ENCODE data around the gene TACR2.

TACR2 gene

DNA sequence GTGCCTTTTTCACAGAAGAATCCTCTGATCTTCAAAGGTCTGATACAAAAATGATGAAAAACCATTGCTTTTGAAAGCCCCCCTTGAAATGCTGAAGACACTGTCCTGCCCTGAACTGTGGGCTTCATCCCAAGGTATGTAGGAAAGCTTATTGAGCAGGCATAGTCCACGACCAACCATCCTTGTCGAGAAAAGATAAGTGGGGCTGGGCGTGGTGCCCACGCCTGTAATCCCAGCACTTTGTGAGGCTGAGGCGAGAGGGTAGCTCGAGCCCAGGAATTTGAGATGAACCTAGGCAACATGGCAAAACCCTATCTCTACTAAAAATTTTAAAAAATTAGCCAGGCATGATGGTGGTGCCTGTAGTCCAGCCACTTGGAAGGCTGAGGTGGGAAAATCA is 25.6 kb downstream of the TACR2 start:
- Histone ChIP-seq H3K9ac (ENCODE audit: low read depth in 1 of 2, low read length in 2 of 2) (no peak overlapping the region), H3K27me3 (ENCODE audit: control insufficient read depth in 1 of 2, insufficient read depth in 2 of 2, low read length in 2 of 2) (no peaks in the 10 kb centered on the region), H3K4me1 (ENCODE audit: control insufficient read depth in 1 of 2, insufficient read depth in 2 of 2, low read length in 2 of 2) (no peaks in the 10 kb centered on the region), H3K36me3 (ENCODE audit: control insufficient read depth in 1 of 2, insufficient read depth in 2 of 2, low read length in 2 of 2) (peaks cover 6 to 27% of the 10 kb centered on the region in 2 donors), H3K4me3 (ENCODE audit: low read depth in 1 of 2, low read length in 2 of 2) (no peak overlapping the region), H3K9me3 (ENCODE audit: control insufficient read depth in 1 of 2, low read length in 2 of 2) (no peaks in the 10 kb centered on the region), H3K27ac (ENCODE audit: low read depth, low read length) (no peak overlapping the region)

DNA sequence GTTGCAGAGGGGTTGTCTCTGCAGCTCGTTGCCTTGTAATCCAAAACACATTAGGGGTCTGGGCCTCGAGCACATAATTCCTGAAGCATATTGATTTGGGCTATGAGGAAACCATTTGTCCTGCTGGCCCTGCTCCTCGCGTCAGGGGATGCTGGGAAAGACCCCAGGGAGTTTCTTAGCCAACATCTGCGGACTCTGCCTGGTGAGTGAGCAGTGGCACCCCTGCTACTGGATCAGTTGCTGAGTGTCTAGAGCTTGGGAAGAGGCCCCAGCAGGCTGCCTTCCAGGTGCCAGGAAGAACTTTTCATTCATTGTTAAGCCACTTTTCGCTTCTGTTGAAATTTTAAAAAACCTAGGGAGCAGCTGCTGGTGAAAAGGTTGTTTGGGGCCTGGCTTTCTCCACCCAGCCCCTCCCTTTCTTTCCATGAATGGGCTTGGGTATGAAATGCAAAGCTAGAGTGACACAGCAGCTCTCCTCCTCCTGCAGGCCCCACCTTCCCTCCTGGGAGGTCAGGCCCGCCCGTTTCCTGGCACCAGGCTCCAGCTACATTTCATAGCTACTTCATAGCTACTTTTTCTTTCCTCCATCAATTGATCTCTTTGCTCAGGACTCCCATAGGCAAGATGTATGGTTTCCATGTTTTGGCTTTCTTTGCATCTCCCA is 26.8 kb downstream of the TACR2 start:
- Histone ChIP-seq H3K4me3 (ENCODE audit: low read depth in 1 of 2, low read length in 2 of 2) (no peak overlapping the region), H3K9ac (ENCODE audit: low read depth in 1 of 2, low read length in 2 of 2) (no peak overlapping the region), H3K9me3 (ENCODE audit: control insufficient read depth in 1 of 2, low read length in 2 of 2) (no peaks in the 10 kb centered on the region), H3K27me3 (ENCODE audit: control insufficient read depth in 1 of 2, insufficient read depth in 2 of 2, low read length in 2 of 2) (no peaks in the 10 kb centered on the region), H3K27ac (ENCODE audit: low read depth, low read length) (no peak overlapping the region), H3K4me1 (ENCODE audit: control insufficient read depth in 1 of 2, insufficient read depth in 2 of 2, low read length in 2 of 2) (no peaks in the 10 kb centered on the region), H3K36me3 (ENCODE audit: control insufficient read depth in 1 of 2, insufficient read depth in 2 of 2, low read length in 2 of 2) (peaks cover 11 to 32% of the 10 kb centered on the region in 2 donors)

DNA sequence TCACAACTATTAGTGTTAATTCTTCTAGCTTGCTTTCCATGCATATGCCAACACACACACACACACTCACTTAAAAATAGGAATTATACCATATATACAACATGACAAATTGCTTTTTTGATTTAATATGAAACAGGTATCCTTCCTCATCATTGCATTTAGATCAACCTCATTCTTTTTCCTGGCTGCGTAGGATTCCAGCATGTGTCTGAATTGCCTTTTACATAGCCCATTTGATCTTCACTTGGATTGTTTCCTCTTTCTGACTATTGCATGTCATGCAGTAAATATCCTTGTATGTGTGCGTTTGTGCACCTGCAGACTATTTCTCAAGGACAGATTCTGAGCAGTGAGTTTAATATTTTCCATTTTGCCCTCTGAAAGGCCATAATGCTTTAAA is 28.2 kb downstream of the TACR2 start:
- peaks cover 22 to 39% of the 10 kb centered on the region in 2 donors for H3K36me3 ChIP-seq (ENCODE audit: control insufficient read depth in 1 of 2, insufficient read depth in 2 of 2, low read length in 2 of 2)

DNA sequence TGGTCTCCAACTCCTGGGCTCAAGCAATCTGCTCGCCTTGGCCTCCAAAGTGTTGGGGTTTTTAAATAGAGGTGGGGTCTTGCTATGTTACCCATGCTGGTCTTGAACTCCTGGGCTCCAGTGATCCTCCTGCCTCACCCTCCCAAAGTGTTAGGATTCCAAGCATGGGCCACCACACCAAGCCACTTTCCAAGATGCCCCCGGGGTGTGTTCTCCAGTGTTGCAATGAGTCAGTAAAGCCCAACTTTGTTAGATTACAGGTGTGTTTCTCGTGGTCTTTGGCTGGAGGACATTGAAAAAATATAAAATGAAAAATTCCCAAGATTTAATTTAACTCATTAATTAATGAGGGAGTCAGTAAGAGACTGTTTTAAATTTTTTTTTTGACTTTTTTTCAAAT is 29.2 kb downstream of the TACR2 start:
- Histone ChIP-seq H3K27ac (ENCODE audit: low read depth, low read length) (no peak overlapping the region), H3K4me1 (ENCODE audit: control insufficient read depth in 1 of 2, insufficient read depth in 2 of 2, low read length in 2 of 2) (no peaks in the 10 kb centered on the region), H3K36me3 (ENCODE audit: control insufficient read depth in 1 of 2, insufficient read depth in 2 of 2, low read length in 2 of 2) (peaks cover 22 to 43% of the 10 kb centered on the region in 2 donors)

More for the DNA sequence above, 28.2 kb downstream of the TACR2 start:
- Histone ChIP-seq H3K9me3 (ENCODE audit: control insufficient read depth in 1 of 2, low read length in 2 of 2) (no peaks in the 10 kb centered on the region), H3K4me1 (ENCODE audit: control insufficient read depth in 1 of 2, insufficient read depth in 2 of 2, low read length in 2 of 2) (no peaks in the 10 kb centered on the region), H3K9ac (ENCODE audit: low read depth in 1 of 2, low read length in 2 of 2) (no peak overlapping the region), H3K27me3 (ENCODE audit: control insufficient read depth in 1 of 2, insufficient read depth in 2 of 2, low read length in 2 of 2) (no peaks in the 10 kb centered on the region), H3K4me3 (ENCODE audit: low read depth in 1 of 2, low read length in 2 of 2) (no peak overlapping the region), H3K27ac (ENCODE audit: low read depth, low read length) (no peak overlapping the region)

DNA sequence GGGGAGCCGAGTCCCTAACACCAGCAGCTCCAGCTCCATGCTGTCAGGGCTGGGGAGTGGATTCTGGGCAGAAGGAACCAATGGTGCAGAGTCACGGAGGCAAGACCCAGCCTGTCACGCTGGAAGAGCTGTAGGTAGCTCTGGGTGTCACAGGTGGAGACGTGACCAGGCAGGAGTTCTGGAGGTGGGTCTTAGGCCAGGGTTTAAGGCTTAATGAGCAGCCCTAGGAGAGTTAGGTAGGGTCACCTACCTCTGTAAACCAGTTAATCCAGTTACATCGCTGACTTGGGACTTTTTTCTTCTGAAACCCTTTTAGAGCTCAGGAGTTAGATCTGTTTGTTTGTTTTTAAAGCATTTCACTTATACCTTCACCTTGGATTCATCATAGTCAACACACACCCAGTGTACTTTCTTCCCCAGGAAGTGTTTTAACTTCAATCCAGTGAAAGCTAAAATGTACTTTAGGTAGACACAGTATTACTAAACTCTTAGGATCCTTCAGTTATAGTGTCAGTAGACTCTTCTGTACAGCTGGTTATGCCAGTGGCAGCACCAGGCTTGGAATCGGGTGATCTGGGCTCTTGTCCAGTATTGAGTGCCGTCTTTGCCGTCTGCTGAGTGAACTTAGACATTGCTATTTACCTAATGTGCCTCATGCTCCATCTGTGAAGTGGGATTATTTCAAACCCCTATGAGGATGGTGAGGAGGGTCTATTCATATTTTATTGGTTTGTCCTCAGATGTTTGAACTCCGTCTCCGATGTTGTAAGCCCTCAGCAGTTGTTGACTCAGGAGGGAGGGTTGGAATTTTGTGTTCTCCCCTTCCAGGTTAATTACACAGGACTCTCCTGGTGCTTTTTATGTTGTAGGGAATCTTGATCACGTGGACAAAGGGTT is 31.0 kb downstream of the TACR2 start:
- Histone ChIP-seq H3K9me3 (ENCODE audit: control insufficient read depth in 1 of 2, low read length in 2 of 2) (no peaks in the 10 kb centered on the region), H3K27ac (ENCODE audit: low read depth, low read length) (no peak overlapping the region), H3K4me3 (ENCODE audit: low read depth in 1 of 2, low read length in 2 of 2) (no peak overlapping the region), H3K36me3 (ENCODE audit: control insufficient read depth in 1 of 2, insufficient read depth in 2 of 2, low read length in 2 of 2) (peaks cover 19 to 44% of the 10 kb centered on the region in 2 donors), H3K27me3 (ENCODE audit: control insufficient read depth in 1 of 2, insufficient read depth in 2 of 2, low read length in 2 of 2) (no peaks in the 10 kb centered on the region), H3K4me1 (ENCODE audit: control insufficient read depth in 1 of 2, insufficient read depth in 2 of 2, low read length in 2 of 2) (no peaks in the 10 kb centered on the region), H3K9ac (ENCODE audit: low read depth in 1 of 2, low read length in 2 of 2) (no peak overlapping the region)

More for the DNA sequence above, 29.2 kb downstream of the TACR2 start:
- Histone ChIP-seq H3K4me3 (ENCODE audit: low read depth in 1 of 2, low read length in 2 of 2) (no peak overlapping the region), H3K9me3 (ENCODE audit: control insufficient read depth in 1 of 2, low read length in 2 of 2) (no peaks in the 10 kb centered on the region), H3K27me3 (ENCODE audit: control insufficient read depth in 1 of 2, insufficient read depth in 2 of 2, low read length in 2 of 2) (no peaks in the 10 kb centered on the region), H3K9ac (ENCODE audit: low read depth in 1 of 2, low read length in 2 of 2) (no peak overlapping the region)

DNA sequence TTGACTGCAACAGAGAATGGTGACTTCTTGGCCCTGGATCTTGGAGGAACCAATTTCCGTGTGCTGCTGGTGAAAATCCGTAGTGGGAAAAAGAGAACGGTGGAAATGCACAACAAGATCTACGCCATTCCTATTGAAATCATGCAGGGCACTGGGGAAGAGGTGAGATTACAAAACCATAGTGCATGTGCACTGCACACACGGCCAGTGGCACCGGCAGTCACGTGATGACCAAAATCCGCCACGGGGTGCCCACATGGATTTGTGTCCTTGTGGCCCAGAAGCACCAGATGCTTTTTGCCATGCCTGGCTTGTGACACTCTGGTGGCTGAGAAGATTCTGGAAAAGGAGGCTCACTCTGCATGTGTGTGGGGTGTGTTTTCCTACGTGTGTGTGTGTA is 32.4 kb downstream of the TACR2 start:
- H3K27me3 ChIP-seq (ENCODE audit: control insufficient read depth in 1 of 2, insufficient read depth in 2 of 2, low read length in 2 of 2): no peaks in the 10 kb centered on the region

DNA sequence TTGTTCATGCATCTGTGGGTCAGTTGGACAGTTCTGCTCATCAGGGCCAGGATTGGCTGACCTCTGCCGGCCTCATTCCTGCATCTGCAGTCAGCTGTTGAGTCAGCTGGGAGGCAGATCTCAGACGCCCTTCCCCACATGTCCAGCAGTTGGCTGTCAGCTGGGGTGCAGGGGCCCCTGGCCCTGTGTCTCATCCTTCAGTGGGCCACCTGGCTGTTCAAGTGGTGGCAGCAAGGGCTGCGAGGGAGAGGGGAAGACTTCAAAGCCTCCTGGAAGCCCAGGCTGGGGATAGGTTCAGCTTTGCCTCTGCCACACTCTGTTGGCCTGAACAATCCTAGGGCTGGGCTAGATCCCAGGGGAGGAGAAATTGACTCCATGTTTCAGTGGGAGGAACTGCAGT is 33.2 kb downstream of the TACR2 start:
- no peaks in the 10 kb centered on the region for H3K4me1 ChIP-seq (ENCODE audit: control insufficient read depth in 1 of 2, insufficient read depth in 2 of 2, low read length in 2 of 2)
- H3K36me3 ChIP-seq (ENCODE audit: control insufficient read depth in 1 of 2, insufficient read depth in 2 of 2, low read length in 2 of 2): peaks cover 18 to 49% of the 10 kb centered on the region in 2 donors
- H3K27me3 ChIP-seq (ENCODE audit: control insufficient read depth in 1 of 2, insufficient read depth in 2 of 2, low read length in 2 of 2): no peaks in the 10 kb centered on the region
- no peak overlapping the region for H3K27ac ChIP-seq (ENCODE audit: low read depth, low read length)
- H3K4me3 ChIP-seq (ENCODE audit: low read depth in 1 of 2, low read length in 2 of 2): no peak overlapping the region
- H3K9me3 ChIP-seq (ENCODE audit: control insufficient read depth in 1 of 2, low read length in 2 of 2): no peaks in the 10 kb centered on the region
- no peak overlapping the region for H3K9ac ChIP-seq (ENCODE audit: low read depth in 1 of 2, low read length in 2 of 2)

More for the DNA sequence above, 32.4 kb downstream of the TACR2 start:
- Histone ChIP-seq H3K9ac (ENCODE audit: low read depth in 1 of 2, low read length in 2 of 2) (no peak overlapping the region), H3K27ac (ENCODE audit: low read depth, low read length) (no peak overlapping the region), H3K4me1 (ENCODE audit: control insufficient read depth in 1 of 2, insufficient read depth in 2 of 2, low read length in 2 of 2) (no peaks in the 10 kb centered on the region), H3K9me3 (ENCODE audit: control insufficient read depth in 1 of 2, low read length in 2 of 2) (no peaks in the 10 kb centered on the region), H3K36me3 (ENCODE audit: control insufficient read depth in 1 of 2, insufficient read depth in 2 of 2, low read length in 2 of 2) (peaks cover 19 to 55% of the 10 kb centered on the region in 2 donors), H3K4me3 (ENCODE audit: low read depth in 1 of 2, low read length in 2 of 2) (no peak overlapping the region)

DNA sequence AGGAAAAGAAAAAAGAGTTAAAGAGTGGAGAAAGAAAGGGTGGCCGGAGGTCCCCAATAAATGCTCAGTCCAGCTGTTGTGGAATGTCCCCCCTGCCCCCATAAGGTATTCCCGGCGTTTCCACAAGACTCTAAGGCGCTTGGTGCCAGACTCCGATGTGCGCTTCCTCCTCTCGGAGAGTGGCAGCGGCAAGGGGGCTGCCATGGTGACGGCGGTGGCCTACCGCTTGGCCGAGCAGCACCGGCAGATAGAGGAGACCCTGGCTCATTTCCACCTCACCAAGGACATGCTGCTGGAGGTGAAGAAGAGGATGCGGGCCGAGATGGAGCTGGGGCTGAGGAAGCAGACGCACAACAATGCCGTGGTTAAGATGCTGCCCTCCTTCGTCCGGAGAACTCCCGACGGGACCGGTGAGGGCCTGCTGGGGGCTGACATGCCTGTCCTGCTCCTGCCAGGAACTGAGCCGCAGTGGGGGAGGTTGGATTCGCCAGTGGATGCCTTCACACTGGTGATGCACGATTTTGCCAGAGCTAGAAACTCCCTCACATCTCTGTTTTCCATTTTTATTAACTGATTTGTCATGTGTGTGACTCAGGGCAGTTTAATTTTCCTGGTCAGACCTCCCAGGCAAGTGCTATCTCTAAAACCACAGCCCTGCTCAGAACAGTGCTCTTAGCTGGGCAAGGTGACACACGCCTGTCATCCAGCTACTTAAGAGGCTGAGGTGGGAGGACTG is 34.2 kb downstream of the TACR2 start:
- Histone ChIP-seq H3K4me3 (ENCODE audit: low read depth in 1 of 2, low read length in 2 of 2) (no peak overlapping the region), H3K4me1 (ENCODE audit: control insufficient read depth in 1 of 2, insufficient read depth in 2 of 2, low read length in 2 of 2) (no peaks in the 10 kb centered on the region), H3K27me3 (ENCODE audit: control insufficient read depth in 1 of 2, insufficient read depth in 2 of 2, low read length in 2 of 2) (no peaks in the 10 kb centered on the region), H3K9ac (ENCODE audit: low read depth in 1 of 2, low read length in 2 of 2) (no peak overlapping the region), H3K36me3 (ENCODE audit: control insufficient read depth in 1 of 2, insufficient read depth in 2 of 2, low read length in 2 of 2) (peaks cover 19 to 42% of the 10 kb centered on the region in 2 donors), H3K27ac (ENCODE audit: low read depth, low read length) (no peak overlapping the region), H3K9me3 (ENCODE audit: control insufficient read depth in 1 of 2, low read length in 2 of 2) (no peaks in the 10 kb centered on the region)

DNA sequence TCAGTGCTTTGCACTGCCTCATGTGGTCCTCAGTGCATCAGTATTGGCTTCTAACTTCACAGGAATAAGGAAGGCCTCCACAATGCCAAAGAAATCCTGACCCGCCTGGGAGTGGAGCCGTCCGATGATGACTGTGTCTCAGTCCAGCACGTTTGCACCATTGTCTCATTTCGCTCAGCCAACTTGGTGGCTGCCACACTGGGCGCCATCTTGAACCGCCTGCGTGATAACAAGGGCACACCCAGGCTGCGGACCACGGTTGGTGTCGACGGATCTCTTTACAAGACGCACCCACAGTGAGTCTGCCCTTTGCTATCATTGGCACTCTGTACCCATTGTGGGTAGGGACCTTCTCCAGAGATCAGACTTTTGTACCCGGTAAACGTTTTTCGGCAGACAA is 36.9 kb downstream of the TACR2 start:
- Histone ChIP-seq H3K9ac (ENCODE audit: low read depth in 1 of 2, low read length in 2 of 2) (no peak overlapping the region), H3K27ac (ENCODE audit: low read depth, low read length) (no peak overlapping the region), H3K4me1 (ENCODE audit: control insufficient read depth in 1 of 2, insufficient read depth in 2 of 2, low read length in 2 of 2) (no peaks in the 10 kb centered on the region), H3K27me3 (ENCODE audit: control insufficient read depth in 1 of 2, insufficient read depth in 2 of 2, low read length in 2 of 2) (no peaks in the 10 kb centered on the region), H3K36me3 (ENCODE audit: control insufficient read depth in 1 of 2, insufficient read depth in 2 of 2, low read length in 2 of 2) (peaks cover 20 to 43% of the 10 kb centered on the region in 2 donors), H3K4me3 (ENCODE audit: low read depth in 1 of 2, low read length in 2 of 2) (no peak overlapping the region), H3K9me3 (ENCODE audit: control insufficient read depth in 1 of 2, low read length in 2 of 2) (no peaks in the 10 kb centered on the region)

DNA sequence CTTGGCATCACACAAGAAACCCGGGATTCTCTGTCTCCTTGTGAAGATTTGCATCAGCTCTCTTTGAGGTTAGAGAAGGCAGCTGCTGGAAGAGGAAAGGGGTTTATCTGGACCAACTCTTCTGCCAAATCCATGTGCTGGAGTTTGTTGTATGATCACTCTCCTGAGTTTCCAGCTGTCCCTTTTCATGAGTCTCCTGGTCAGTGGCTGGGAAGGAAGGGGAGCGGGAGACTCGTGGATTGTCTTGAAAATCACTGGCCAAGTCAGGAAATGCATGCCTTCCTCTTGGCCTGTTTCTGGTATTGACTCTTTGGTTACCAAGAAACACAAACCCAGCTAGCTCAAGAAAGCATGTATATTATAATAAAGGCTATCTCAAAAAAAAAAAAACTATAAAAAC is 38.8 kb downstream of the TACR2 start:
- Histone ChIP-seq H3K4me1 (ENCODE audit: control insufficient read depth in 1 of 2, insufficient read depth in 2 of 2, low read length in 2 of 2) (no peaks in the 10 kb centered on the region), H3K27me3 (ENCODE audit: control insufficient read depth in 1 of 2, insufficient read depth in 2 of 2, low read length in 2 of 2) (no peaks in the 10 kb centered on the region), H3K4me3 (ENCODE audit: low read depth in 1 of 2, low read length in 2 of 2) (no peak overlapping the region), H3K36me3 (ENCODE audit: control insufficient read depth in 1 of 2, insufficient read depth in 2 of 2, low read length in 2 of 2) (peaks cover 10 to 30% of the 10 kb centered on the region in 2 donors), H3K9ac (ENCODE audit: low read depth in 1 of 2, low read length in 2 of 2) (no peak overlapping the region), H3K27ac (ENCODE audit: low read depth, low read length) (no peak overlapping the region), H3K9me3 (ENCODE audit: control insufficient read depth in 1 of 2, low read length in 2 of 2) (no peaks in the 10 kb centered on the region)

All from duodenal mucosa (tissue), 2 donors.